GM12878 (cell line): Measurements from ENCODE around the gene HSPBAP1. TPM values are rescaled to one million over a fixed set of nuclear protein-coding genes. Genes with fewer than 3 reads are reported as not detected.

Source experiments
- ATAC-seq: fragments of 200-7000 bp; cut with Tn5 transposase; 3 replicates; pipeline ENCODE4 v1.9.1; 2020; ENCODE audit warnings: mild to moderate bottlenecking, moderate library complexity
- BruUV-seq: library from RNA; stranded (reverse); fragments of 400-500 nt; replicated peaks from 2 replicates; lab custom pipeline; 2021; lab: Mats Ljungman, UMichigan
- CTCF ChIA-PET: fragments of 300-600 bp; sonication (Branson Sonifier 250); formaldehyde crosslinking; extraction: SDS; loops from one replicate; lab custom pipeline; 2021; ENCODE audit warnings: inconsistent platforms; lab: Yijun Ruan, JAX
- POLR2A ChIA-PET: fragments of 350-600 bp; formaldehyde crosslinking; extraction: SDS; loops from one replicate; lab custom pipeline; 2021; ENCODE audit warnings: inconsistent platforms; lab: Charles Lee
- RAD21 ChIA-PET: fragments of 300-600 bp; sonication (Branson Sonifier 250); formaldehyde crosslinking; loops from one replicate; lab custom pipeline; 2023; ENCODE audit warnings: antibody characterized with exemption; ENCODE audit not compliant: unreplicated experiment; lab: Charles Lee
- SMC1A ChIA-PET: fragments of 300-600 bp; sonication (Branson Sonifier 250); formaldehyde crosslinking; loops from one replicate; lab custom pipeline; 2023; ENCODE audit not compliant: unreplicated experiment, uncharacterized antibody; lab: Charles Lee
- DNase-seq: peaks from one replicate; pipeline ENCODE4 v3.0.0-alpha.2; 2011; ENCODE audit warnings: low read depth, low spot score
- FAIRE-seq: peaks from 3 replicates; lab custom pipeline; 2011; peaks lifted over from hg19 to GRCh38; lab: Jason Lieb, UNC
- H2AFZ ChIP-seq: 2 replicates; pipeline ENCODE4 v1.6.0; 2011; ENCODE audit warnings: low read depth, low read length, control low read depth; ENCODE audit not compliant: control insufficient read depth
- H3K27ac ChIP-seq: 2 replicates; pipeline ENCODE4 v1.5.1; 2011; ENCODE audit warnings: control low read depth; ENCODE audit not compliant: control insufficient read depth, insufficient read depth
- H3K27me3 ChIP-seq, 2 experiments: replicated peaks in 1 of 2; 2 replicates each; pipeline versions ENCODE4 v1.6.0 to v1.6.1; 2011; ENCODE audit warnings: low read length in 1 of 2; ENCODE audit not compliant: control insufficient read depth in 2 of 2, insufficient read depth in 2 of 2
- H3K36me3 ChIP-seq, 2 experiments: 2 replicates each; pipeline ENCODE4 v1.5.1; 2011; ENCODE audit warnings: low read length in 1 of 2; ENCODE audit not compliant: control insufficient read depth in 2 of 2, insufficient read depth in 2 of 2
- H3K4me1 ChIP-seq: 2 replicates; pipeline ENCODE4 v1.6.1; 2011; ENCODE audit warnings: mild to moderate bottlenecking, low read length, moderate library complexity, mixed read lengths; ENCODE audit not compliant: control insufficient read depth, insufficient read depth
- H3K4me2 ChIP-seq: 2 replicates; pipeline ENCODE4 v1.6.0; 2011; ENCODE audit warnings: control low read depth; ENCODE audit not compliant: control insufficient read depth, insufficient read depth
- H3K4me3 ChIP-seq: fragments of 200-600 bp; sonication (generic); 2 replicates; pipeline ENCODE4 v1.5.1; 2016
- H3K79me2 ChIP-seq: 2 replicates; pipeline ENCODE4 v1.6.0; 2011; ENCODE audit warnings: low read length; ENCODE audit not compliant: control insufficient read depth, insufficient read depth
- H3K9ac ChIP-seq: 2 replicates; pipeline ENCODE4 v1.8.0; 2011; ENCODE audit warnings: low read length, control low read depth, mixed read lengths; ENCODE audit not compliant: control insufficient read depth, insufficient read depth
- H3K9me3 ChIP-seq: replicated peaks from 3 replicates; pipeline ENCODE4 v1.5.1; 2011; ENCODE audit warnings: mild to moderate bottlenecking, low read length; ENCODE audit not compliant: control insufficient read depth, insufficient read depth
- H4K20me1 ChIP-seq: 2 replicates; pipeline ENCODE4 v1.6.0; 2011; ENCODE audit not compliant: control insufficient read depth, insufficient read depth
- BRCA1 ChIP-seq: IDR thresholded peaks from 2 replicates; pipeline ENCODE4 v1.6.1; 2011; ENCODE audit warnings: low read depth, low read length, improper control_type of control experiment
- JUNB ChIP-seq: IDR thresholded peaks from 2 replicates; pipeline ENCODE4 v1.6.1; 2016; ENCODE audit warnings: antibody characterized with exemption, mild to moderate bottlenecking
- NR2F1 ChIP-seq: fragments of 450-650 bp; conservative IDR thresholded peaks from 2 replicates; pipeline ENCODE4 v1.6.1; 2017; ENCODE audit warnings: mild to moderate bottlenecking
- NRF1 ChIP-seq: conservative IDR thresholded peaks from 2 replicates; pipeline ENCODE4 v1.6.1; 2011; ENCODE audit warnings: mild to moderate bottlenecking, low read depth, low read length, improper control_type of control experiment
- SPI1 ChIP-seq: IDR thresholded peaks from 2 replicates; pipeline ENCODE4 v1.6.1; 2011; ENCODE audit warnings: low read depth, mild to moderate bottlenecking, low read length, moderate library complexity, borderline replicate concordance; ENCODE audit not compliant: insufficient read depth
- WGBS: methylation state at CpG from one replicate; pipeline ENCODE4 v1.1.6; 2016; ENCODE audit warnings: low lambda C conversion rate; ENCODE audit not compliant: insufficient replicate concordance, insufficient coverage; ENCODE audit errors: missing lambda C conversion rate; 5-methylcytosine and 5-hydroxymethylcytosine counted together
- in situ Hi-C: fragments of 300-500 bp; cut with MboI; formaldehyde crosslinking; loops from 9 replicates; pipeline ENCODE4 v1.14.3; 2018; ENCODE audit warnings: mixed read lengths
- intact Hi-C: fragments of 100-400 bp; cut with micrococcal nuclease; formaldehyde crosslinking; loops from one replicate; pipeline ENCODE4 v1.14.2; 2022; ENCODE audit not compliant: unreplicated experiment
- polyA plus RNA-seq, 11 experiments: library from polyadenylated mRNA; depleted of rRNA in 4 of 11; unstranded in 6 of 11; stranded (reverse) in 5 of 11; fragments of >200 nt; fragmentation: Nextera tagmentation in 4 of 11; fragmentation: Illumina TruSeq in 1 of 11; extraction: Ambion mirVana in 4 of 11; extraction: Trizol in 1 of 11; gene quantifications; 1 replicate in 1 of 11; 2 replicates in 10 of 11; pipeline versions ENCODE4 v1.2.1 to v1.2.3, GENCODE V29; 2011 to 2016; ENCODE audit warnings: inconsistent platforms in 2 of 11, missing spikeins in 2 of 11, low read depth in 1 of 11
- total RNA-seq, 4 experiments: library from RNA; depleted of rRNA in 3 of 4; stranded (reverse); fragments of >200 nt in 3 of 4; fragmentation: Illumina TruSeq in 1 of 4; extraction: Trizol in 1 of 4; gene quantifications; 2 replicates each; pipeline versions ENCODE4 v1.2.1 to v1.2.3, GENCODE V29; 2013 to 2021
- TF ChIP-seq, protein P1 (sequence below): fragments of 450-650 bp; IDR thresholded peaks from 2 replicates; pipeline ENCODE4 v1.6.1; 2017; ENCODE audit warnings: mild to moderate bottlenecking, moderate library complexity
- TF ChIP-seq, protein P2 (sequence below): fragments of 450-650 bp; conservative IDR thresholded peaks from 2 replicates; pipeline ENCODE4 v1.6.1; 2017; ENCODE audit warnings: mild to moderate bottlenecking, moderate library complexity
- TF ChIP-seq, protein P3 (sequence below): fragments of 450-650 bp; IDR thresholded peaks from 2 replicates; pipeline ENCODE4 v1.6.1; 2017; ENCODE audit warnings: mild to moderate bottlenecking, moderate library complexity

The HSPBAP1 gene
- total and polyA plus RNA-seq, 10 of the 15 experiments (the other 5 are each of a cell fraction or from before 2014, with no cell fraction given), result 3.2 to 10.3 (median 7.9) TPM

DNA sequence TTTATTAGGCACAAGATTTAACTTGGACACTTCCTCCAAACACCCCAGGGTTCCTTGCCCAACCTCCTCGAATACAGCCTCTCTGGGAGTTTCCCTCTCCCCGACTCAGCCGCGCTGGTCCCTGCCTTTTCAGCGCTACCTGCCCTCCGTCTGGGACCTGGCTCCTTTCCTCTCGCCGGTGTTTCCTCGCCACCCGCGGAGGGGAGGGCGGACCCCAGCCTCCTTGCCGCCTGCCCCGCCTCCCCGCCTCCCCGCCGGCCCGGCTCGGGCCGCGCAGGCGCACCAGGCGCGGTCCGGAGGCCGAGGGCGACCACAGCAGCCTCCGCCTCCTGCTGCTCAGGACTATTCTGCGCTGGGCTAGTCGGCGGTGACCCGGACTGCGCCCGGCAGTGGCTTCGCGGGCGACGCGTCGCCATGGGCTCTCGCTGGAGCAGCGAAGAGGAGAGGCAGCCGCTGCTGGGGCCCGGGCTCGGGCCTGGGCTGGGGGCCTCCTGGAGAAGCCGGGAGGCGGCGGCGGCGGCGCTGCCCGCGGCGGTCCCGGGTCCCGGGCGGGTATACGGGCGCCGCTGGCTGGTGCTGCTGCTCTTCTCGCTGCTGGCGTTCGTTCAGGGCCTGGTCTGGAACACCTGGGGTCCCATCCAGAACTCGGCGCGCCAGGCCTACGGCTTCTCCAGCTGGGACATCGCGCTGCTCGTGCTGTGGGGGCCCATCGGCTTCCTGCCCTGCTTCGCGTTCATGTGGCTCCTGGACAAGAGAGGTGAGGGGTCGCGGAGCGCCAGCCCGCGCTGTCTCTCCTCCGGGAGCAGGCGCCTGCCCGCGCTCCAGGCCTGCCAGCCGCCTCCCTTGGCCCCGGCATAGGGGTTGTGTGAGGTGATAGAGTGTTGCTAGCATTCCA is 1.4 kb upstream of the HSPBAP1 start, which contains the start of gene SLC49A4:
TSS of gene SLC49A4 (plus strand) at position 291 of the 895 bp plus-strand sequence. CDS start at position 415, 124 bp downstream.
- ChIA-PET RAD21 (interaction anchor here (1.4 to 1.6 kb wide), 3 partner anchors 19 to 233 kb away, joined by 4 to 13 read pairs (median 6); no protein-coding TSS in a partner anchor), SMC1A (interaction anchor here (1.0 to 1.8 kb wide), 3 partner anchors 18 to 23 kb away, joined by 3 to 11 read pairs (median 5); no protein-coding TSS in a partner anchor), CTCF (interaction anchor here (1.2 to 2.0 kb wide), 3 partner anchors 40 to 335 kb away, joined by 3 to 11 read pairs (median 3); no protein-coding TSS in a partner anchor), POLR2A (interaction anchor here (0.5 to 2.0 kb wide), 3 partner anchors 14 to 462 kb away, joined by 4 to 10 read pairs (median 9); no protein-coding TSS in a partner anchor)
- H2AFZ ChIP-seq, result peak within 1 kb of the TSS; percentile 94
- H3K4me1 ChIP-seq, result no peaks in the 10 kb centered on the region
- no peaks in the 10 kb centered on the region for H3K36me3 ChIP-seq
- peak within 1 kb of the TSS; percentile 71 for H3K9ac ChIP-seq
- in situ Hi-C loops (no loop called here), intact Hi-C loops (loop anchor here (1.0 to 10.0 kb wide), 2 partner anchors 21 to 230 kb away; partner anchors contain the start of genes DTX3L and PARP9)
- peak; percentile 27 for DNase-seq
- WGBS, result 3% methylated on average over 42 of the region's 84 CpGs
- H3K79me2 ChIP-seq, result no peaks in the 10 kb centered on the region; the same call in 1 of the 2 replicates
- FAIRE-seq, result peak; percentile 38
- peak within 1 kb of the TSS; percentile 93 for H3K4me2 ChIP-seq
- H3K27ac ChIP-seq, result peak within 1 kb of the TSS; percentile 47
- no peaks in the 10 kb centered on the region for H3K27me3 ChIP-seq
- H4K20me1 ChIP-seq, result no peaks in the 10 kb centered on the region
- H3K9me3 ChIP-seq, result no peaks in the 10 kb centered on the region
- H3K4me3 ChIP-seq, result peak within 1 kb of the TSS; percentile 77
- peak; percentile 92 for ATAC-seq
- no TSS peak for BruUV-seq
- TF ChIP-seq, protein P1, sequence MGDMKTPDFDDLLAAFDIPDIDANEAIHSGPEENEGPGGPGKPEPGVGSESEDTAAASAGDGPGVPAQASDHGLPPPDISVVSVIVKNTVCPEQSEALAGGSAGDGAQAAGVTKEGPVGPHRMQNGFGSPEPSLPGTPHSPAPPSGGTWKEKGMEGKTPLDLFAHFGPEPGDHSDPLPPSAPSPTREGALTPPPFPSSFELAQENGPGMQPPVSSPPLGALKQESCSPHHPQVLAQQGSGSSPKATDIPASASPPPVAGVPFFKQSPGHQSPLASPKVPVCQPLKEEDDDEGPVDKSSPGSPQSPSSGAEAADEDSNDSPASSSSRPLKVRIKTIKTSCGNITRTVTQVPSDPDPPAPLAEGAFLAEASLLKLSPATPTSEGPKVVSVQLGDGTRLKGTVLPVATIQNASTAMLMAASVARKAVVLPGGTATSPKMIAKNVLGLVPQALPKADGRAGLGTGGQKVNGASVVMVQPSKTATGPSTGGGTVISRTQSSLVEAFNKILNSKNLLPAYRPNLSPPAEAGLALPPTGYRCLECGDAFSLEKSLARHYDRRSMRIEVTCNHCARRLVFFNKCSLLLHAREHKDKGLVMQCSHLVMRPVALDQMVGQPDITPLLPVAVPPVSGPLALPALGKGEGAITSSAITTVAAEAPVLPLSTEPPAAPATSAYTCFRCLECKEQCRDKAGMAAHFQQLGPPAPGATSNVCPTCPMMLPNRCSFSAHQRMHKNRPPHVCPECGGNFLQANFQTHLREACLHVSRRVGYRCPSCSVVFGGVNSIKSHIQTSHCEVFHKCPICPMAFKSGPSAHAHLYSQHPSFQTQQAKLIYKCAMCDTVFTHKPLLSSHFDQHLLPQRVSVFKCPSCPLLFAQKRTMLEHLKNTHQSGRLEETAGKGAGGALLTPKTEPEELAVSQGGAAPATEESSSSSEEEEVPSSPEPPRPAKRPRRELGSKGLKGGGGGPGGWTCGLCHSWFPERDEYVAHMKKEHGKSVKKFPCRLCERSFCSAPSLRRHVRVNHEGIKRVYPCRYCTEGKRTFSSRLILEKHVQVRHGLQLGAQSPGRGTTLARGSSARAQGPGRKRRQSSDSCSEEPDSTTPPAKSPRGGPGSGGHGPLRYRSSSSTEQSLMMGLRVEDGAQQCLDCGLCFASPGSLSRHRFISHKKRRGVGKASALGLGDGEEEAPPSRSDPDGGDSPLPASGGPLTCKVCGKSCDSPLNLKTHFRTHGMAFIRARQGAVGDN, result peak; percentile 82
- TF ChIP-seq, protein P2, sequence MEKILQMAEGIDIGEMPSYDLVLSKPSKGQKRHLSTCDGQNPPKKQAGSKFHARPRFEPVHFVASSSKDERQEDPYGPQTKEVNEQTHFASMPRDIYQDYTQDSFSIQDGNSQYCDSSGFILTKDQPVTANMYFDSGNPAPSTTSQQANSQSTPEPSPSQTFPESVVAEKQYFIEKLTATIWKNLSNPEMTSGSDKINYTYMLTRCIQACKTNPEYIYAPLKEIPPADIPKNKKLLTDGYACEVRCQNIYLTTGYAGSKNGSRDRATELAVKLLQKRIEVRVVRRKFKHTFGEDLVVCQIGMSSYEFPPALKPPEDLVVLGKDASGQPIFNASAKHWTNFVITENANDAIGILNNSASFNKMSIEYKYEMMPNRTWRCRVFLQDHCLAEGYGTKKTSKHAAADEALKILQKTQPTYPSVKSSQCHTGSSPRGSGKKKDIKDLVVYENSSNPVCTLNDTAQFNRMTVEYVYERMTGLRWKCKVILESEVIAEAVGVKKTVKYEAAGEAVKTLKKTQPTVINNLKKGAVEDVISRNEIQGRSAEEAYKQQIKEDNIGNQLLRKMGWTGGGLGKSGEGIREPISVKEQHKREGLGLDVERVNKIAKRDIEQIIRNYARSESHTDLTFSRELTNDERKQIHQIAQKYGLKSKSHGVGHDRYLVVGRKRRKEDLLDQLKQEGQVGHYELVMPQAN, result peak; percentile 82
- TF ChIP-seq NRF1 (peak; percentile 74), SPI1 (no peak), BRCA1 (no peak), JUNB (no peak), NR2F1 (peak; percentile 47; the same call in 1 of the 2 replicates)
- TF ChIP-seq, protein P3, sequence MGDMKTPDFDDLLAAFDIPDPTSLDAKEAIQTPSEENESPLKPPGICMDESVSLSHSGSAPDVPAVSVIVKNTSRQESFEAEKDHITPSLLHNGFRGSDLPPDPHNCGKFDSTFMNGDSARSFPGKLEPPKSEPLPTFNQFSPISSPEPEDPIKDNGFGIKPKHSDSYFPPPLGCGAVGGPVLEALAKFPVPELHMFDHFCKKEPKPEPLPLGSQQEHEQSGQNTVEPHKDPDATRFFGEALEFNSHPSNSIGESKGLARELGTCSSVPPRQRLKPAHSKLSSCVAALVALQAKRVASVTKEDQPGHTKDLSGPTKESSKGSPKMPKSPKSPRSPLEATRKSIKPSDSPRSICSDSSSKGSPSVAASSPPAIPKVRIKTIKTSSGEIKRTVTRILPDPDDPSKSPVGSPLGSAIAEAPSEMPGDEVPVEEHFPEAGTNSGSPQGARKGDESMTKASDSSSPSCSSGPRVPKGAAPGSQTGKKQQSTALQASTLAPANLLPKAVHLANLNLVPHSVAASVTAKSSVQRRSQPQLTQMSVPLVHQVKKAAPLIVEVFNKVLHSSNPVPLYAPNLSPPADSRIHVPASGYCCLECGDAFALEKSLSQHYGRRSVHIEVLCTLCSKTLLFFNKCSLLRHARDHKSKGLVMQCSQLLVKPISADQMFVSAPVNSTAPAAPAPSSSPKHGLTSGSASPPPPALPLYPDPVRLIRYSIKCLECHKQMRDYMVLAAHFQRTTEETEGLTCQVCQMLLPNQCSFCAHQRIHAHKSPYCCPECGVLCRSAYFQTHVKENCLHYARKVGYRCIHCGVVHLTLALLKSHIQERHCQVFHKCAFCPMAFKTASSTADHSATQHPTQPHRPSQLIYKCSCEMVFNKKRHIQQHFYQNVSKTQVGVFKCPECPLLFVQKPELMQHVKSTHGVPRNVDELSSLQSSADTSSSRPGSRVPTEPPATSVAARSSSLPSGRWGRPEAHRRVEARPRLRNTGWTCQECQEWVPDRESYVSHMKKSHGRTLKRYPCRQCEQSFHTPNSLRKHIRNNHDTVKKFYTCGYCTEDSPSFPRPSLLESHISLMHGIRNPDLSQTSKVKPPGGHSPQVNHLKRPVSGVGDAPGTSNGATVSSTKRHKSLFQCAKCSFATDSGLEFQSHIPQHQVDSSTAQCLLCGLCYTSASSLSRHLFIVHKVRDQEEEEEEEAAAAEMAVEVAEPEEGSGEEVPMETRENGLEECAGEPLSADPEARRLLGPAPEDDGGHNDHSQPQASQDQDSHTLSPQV, result no peak
